ENCODE results near the gene LY86. TPM values are rescaled to one million over a fixed set of nuclear protein-coding genes. Genes with fewer than 3 reads are reported as not detected.

LY86 gene
- total RNA-seq, 1 experiment from 2014 or later, result not detected

- Mint-ChIP-seq H3K9me3 (peaks cover 9 to 13% of the 10 kb centered on the region in 2 experiments; a peak in 3 of 5 replicates), H3K27me3 (ENCODE audit: low read depth) (peaks cover 4% of the 10 kb centered on the region), H3K36me3 (ENCODE audit: insufficient read depth in 1 of 3, low read depth in 3 of 3) (peaks cover 0 to 2% (median 0%) of the 10 kb centered on the region in 3 experiments; a peak in 2 of 7 replicates), H3K27ac (no peak overlapping the region), H3K4me1 (peaks cover 10 to 15% of the 10 kb centered on the region in 2 experiments), H3K4me3 (no peak overlapping the region)
- H3K9ac ChIP-seq (ENCODE audit: extremely low read depth, insufficient read length, low read length), result no peak overlapping the region
- H3K79me2 ChIP-seq (ENCODE audit: insufficient read depth, low read length), result no peaks in the 10 kb centered on the region
- H3T11ph ChIP-seq (ENCODE audit: low read length), result no peak overlapping the region
- H3K23ac ChIP-seq (ENCODE audit: insufficient read length, low read depth, low read length), result no peak overlapping the region
- H2BK15ac ChIP-seq (ENCODE audit: low read depth, low read length), result no peak overlapping the region
- no peak overlapping the region for H2BK5ac ChIP-seq (ENCODE audit: insufficient read length, low read length)
- H3K79me1 ChIP-seq (ENCODE audit: insufficient read depth, low read depth, low read length, poor library complexity, severe bottlenecking), result no peaks in the 10 kb centered on the region
- H4K91ac ChIP-seq (ENCODE audit: insufficient read length, low read depth, low read length), result no peak overlapping the region
- no peaks in the 10 kb centered on the region for H3K23me2 ChIP-seq (ENCODE audit: insufficient read length, low read depth, low read length, poor library complexity, severe bottlenecking)
- no peaks in the 10 kb centered on the region for H3K9me3 ChIP-seq (ENCODE audit: control insufficient read depth, low read depth, low read length)
- no peak overlapping the region for H2BK12ac ChIP-seq (ENCODE audit: insufficient read length, low read depth, low read length)
- DNase-seq, result no peak
- no peak overlapping the region for H3K4ac ChIP-seq (ENCODE audit: low read depth, low read length)
- H4K5ac ChIP-seq (ENCODE audit: insufficient read length, low read depth, low read length), result no peak overlapping the region
- WGBS (ENCODE audit: extremely low coverage, insufficient read length, low lambda C conversion rate), result no CpG with 5 or more reads among the region's 7 CpGs
- H2AK5ac ChIP-seq (ENCODE audit: insufficient read length, low read length), result no peak overlapping the region
- no peak overlapping the region for H2BK120ac ChIP-seq (ENCODE audit: low read depth, low read length, poor library complexity, severe bottlenecking)
- TF ChIP-seq CTCF (conservative IDR thresholded peaks at IDR 0.05), result peak; percentile 30; the same call in 2 of the 3 replicates
- H2AFZ ChIP-seq (ENCODE audit: low read length), result no peak overlapping the region
- H3K56ac ChIP-seq (ENCODE audit: insufficient read length, low read depth, low read length), result no peak overlapping the region
- no peak overlapping the region for H4K8ac ChIP-seq (replicated peaks; ENCODE audit: insufficient read length, low read depth, low read length)
- H3K4me2 ChIP-seq (ENCODE audit: insufficient read depth, insufficient read length, low read length), result no peak overlapping the region
- H3K4me1 ChIP-seq (ENCODE audit: insufficient read depth, low read length), result no peaks in the 10 kb centered on the region
- H3K27ac ChIP-seq (ENCODE audit: insufficient read length, low read depth, low read length), result no peak overlapping the region
- H2BK20ac ChIP-seq (ENCODE audit: low read depth, low read length, poor library complexity, severe bottlenecking), result no peak overlapping the region
- H3K14ac ChIP-seq (ENCODE audit: insufficient read depth, low read length), result no peak overlapping the region
- H3K27me3 ChIP-seq (ENCODE audit: insufficient read depth, low read length), result no peaks in the 10 kb centered on the region
- H4K20me1 ChIP-seq (ENCODE audit: control insufficient read depth, insufficient read depth, insufficient read length), result no peaks in the 10 kb centered on the region
- H3K18ac ChIP-seq (ENCODE audit: insufficient read length, low read depth, low read length), result no peak overlapping the region
Observed at GRCh38 chr6:6584310-6585002, 4.1 kb upstream of the LY86 start.

All from H9 (cell line).